Muscle of back (tissue), 11 donors: Measurements from ENCODE around the gene OR2A42. TPM values are rescaled to one million over a fixed set of nuclear protein-coding genes. Genes with fewer than 3 reads are reported as not detected.
"Not testable (repeated sequence)": the region's sequence is repeated elsewhere in the genome, so short reads cannot be mapped to it uniquely, and the experiment has no call there.

Experiments
- DNase-seq, 3 donors: peaks; one replicate each; pipeline versions ENCODE4 v3.0.0 to v3.0.0-alpha.2; 2013
- polyA plus RNA-seq, 10 donors: library from polyadenylated mRNA; unstranded; fragments of 120-200 nt; gene quantifications; one replicate each; pipeline ENCODE4 v1.2.1, GENCODE V29; 2013; ENCODE audit not compliant: insufficient read length in 10 of 10

The OR2A42 gene
- polyA plus RNA-seq, 10 donors, result 0.19 to 0.85 (median 0.37) TPM

GRCh38 chr7:144223675-144224074 is 15.7 kb downstream of the OR2A42 start:
- DNase-seq, result not testable (repeated sequence)

- not testable (repeated sequence) for DNase-seq
Measured at GRCh38 chr7:144220531-144220930, 18.9 kb downstream of the OR2A42 start.

DNA sequence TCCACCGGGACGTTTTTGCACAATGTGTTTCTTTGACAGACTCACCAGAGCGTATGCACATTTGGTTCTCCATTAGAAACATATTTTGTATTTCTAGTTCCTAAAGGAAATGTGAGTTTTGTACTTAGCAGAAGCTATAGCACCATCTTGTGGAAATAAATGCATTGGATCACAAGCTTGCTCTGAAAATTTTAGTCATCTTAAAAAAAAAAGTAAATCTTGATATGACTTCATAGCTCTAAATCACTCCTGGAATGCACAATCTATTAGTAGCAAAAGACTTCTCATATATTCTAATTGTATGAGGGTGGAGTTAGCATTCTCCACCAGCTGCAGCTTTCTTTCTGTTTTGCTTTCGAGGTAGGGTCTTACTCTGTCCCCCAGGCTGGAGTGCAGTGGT is 20.3 kb downstream of the OR2A42 start:
- not testable (repeated sequence) for DNase-seq

GRCh38 chr7:144218581-144218980 is 20.8 kb downstream of the OR2A42 start:
- not testable (repeated sequence) for DNase-seq

DNA sequence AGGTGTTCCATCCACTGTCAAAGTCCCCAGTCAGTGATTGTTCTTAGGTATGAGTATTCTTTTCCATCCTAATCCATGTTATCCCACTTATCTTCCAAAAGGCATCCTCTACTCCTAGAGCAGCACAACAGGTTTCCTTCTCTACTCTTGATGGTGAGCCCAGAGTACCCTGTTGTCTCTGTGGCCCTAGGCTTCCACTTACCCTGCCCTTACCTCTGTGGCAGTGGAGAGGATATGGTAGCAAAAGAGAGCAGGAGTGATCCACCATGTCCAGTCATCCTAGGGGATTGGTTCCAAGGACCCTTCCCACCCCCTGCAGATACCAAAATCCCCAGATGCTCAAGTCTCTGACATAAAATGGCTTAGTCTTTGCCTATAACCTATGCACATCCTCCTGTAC is 22.2 kb downstream of the OR2A42 start:
- DNase-seq, result not testable (repeated sequence)

DNA sequence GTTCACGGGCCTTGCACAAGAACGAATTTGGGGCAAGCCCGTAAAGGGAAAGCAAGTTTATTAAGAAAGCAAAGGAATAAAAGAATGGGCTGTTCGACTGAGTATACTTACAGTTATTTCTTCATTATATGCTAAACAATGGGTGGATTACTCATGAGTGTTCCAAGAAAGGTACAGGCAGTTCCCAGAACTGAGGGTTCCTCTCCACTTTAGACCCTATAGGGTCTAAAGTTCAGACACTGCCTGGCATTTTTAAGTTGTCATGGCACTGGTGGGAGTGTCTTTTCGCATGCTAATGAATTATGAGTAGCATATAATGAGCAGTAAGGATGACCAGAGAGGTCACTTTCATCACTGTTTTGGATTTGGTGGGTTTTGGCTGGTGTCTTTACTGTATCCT is 34.1 kb downstream of the OR2A42 start:
- DNase-seq, result not testable (repeated sequence)

DNA sequence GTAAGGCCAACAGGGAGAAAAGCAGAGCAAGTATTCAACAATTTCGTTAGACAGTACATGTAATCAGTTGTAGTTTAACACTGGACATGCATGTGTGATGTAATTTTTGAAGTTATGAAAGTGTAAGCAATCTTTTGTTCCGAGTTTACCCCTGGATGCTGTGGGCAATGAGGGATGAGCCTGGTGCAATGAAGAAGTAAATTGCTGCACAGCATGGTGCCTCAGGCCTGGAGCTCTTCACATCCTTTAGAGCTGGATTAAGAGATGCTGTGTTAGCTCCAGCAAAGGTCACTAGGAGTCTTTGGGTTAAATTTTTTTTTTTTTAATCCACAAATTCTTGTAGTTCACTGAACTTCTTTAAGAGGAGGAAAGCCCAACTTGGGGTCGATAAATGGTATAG is 36.3 kb downstream of the OR2A42 start:
- not testable (repeated sequence) for DNase-seq

DNA sequence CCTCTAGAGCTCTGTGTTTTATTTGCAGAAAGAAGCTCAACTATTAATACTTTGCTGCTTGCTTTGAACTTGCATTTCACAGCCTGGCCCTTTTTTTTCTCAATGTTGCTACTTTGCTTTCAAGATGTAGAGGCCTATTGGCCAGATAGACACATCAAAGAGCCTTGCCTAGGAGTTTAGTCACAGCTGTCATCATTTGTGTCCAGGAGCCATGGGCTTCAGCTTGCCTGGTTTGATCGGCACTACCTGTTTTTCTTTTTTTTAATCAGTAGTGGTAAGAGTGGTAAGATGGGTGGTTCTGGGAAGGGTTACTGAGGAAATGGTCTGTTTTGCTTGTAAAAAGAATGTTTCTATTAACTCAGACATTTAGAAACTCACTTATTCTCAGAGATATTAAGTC is 37.4 kb downstream of the OR2A42 start:
- not testable (repeated sequence) for DNase-seq

- not testable (repeated sequence) for DNase-seq
Measured at GRCh38 chr7:144198934-144199333, 40.5 kb downstream of the OR2A42 start.

DNA sequence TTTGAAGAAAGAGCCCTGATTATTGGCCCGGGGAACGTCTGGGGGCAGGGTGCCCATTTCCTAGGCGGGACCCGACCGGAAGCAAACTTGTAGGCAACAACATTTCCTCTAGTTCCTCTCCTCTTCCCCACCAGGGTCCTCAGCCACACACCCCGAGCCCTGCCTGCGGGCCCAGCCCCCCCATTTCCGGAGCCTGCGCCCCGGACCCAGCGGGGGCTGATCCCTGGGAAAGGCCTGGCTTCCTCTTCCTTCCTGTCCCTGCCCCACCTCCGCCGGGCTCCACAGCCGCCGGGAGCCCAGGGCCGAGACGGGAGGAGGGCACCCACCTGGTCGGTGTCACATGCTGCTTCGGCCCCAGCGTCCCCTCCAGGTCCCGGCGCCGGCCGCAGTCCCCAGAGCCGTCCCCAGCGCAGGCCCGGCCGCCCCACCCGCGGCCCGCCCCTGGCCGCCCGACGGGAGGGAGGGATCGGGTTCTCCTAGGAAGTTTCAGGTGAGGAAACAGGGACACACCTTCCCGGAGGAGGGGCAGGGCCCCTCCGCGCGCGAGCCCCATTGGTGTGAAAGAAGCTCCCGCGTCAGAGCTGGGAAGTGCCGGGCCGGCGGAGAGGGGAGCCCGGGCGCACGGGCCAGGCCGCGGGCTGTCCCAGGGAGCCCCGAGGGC is 44.1 kb downstream of the OR2A42 start, which contains the start of gene ARHGEF35:
TSS of gene ARHGEF35 (minus strand) at position 622 of the 661 bp plus-strand sequence. CDS start 7,450 bp downstream, outside the sequence.
- not testable (repeated sequence) for DNase-seq

DNA sequence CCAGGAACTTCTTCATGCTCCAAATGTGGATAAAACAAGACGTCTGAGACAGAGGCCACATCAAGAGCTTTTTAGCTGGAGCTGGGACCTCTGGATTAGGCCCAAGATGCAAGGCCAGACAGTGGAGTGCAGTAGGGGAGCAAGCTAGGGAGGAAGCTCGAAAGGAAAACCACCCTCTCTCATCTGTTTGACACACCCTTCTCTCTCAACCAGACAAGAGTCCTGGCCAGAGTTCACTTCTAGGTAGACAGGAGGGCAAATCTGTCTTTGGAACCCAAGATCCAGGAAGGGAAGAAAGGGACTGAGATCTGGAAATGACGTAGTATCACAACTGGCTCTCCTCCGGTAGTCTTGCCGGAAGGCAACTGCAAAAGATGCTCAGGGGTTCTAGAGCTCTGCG is 45.0 kb downstream of the OR2A42 start:
- DNase-seq, result not testable (repeated sequence)

DNA sequence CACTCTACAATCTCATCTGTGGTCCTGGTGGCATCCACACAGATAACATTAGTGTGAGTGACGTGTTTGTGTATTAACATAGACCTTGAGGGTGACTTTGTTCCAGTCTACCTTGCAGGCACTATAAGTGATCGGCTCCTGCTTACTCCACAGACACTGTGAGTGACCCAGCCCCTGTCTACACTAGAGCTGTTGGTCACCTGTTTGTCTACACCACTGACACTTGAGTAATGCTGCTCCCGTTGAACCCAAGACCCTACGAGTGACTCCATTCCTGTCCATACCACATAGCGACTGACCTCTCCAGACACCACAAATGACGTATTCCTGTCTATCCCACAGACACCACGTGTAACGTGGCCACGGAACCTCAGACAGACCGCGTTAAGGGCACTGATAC is 45.6 kb downstream of the OR2A42 start:
- DNase-seq, result not testable (repeated sequence)

DNA sequence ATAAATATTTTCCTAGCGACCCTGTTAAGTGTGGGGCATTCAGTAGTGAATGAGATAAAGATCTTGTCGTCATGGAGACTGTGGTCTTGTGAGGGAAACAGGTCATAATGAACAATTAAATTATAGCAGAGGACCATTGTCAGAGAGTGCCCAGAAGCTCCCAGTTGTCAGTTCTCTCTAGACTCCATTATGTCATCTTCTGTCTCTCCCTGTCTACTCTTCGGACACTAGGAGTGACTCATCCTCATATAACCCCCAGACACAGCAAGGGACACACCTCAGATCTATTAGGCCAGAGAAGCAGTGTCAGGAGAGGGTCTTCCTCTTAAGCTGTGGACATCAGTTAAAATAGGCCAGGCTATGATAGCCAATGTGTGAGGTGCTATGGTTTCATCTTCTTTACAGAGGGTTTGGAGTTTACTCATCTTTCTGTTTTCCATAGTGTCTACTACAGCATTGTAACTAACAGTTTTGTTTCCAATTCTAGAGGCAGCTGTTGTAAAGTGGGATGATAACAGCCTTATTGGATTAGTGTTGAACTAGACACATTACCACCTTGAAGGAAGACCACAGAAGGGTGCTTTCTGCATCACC is 50.7 kb downstream of the OR2A42 start:
- not testable (repeated sequence) for DNase-seq

- not testable (repeated sequence) for DNase-seq
Measured at GRCh38 chr7:144187848-144188247, 51.6 kb downstream of the OR2A42 start.

DNA sequence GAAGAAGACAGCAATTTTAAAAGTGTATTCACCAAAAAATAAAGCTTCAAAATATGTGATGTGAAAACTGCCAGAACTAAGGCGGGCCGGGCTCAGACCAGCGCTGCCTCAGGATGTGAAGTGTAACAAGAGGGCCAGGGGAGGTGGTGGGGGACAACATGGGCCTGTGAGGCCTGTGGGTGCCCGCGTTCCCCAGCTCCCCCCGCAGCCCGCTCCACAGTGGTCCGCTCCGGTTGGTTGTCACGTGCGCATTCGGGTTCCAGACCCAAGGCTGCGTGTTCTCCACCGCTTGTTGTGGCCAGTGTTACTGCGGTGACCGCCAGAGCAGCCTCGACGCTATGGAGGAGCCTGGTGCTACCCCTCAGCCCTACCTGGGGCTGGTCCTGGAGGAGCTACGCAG is 56.2 kb downstream of the OR2A42 start, which contains the start of gene CTAGE4:
TSS of gene CTAGE4 (plus strand) at position 301 of the 400 bp plus-strand sequence. CDS start at position 339, 38 bp downstream.
- not testable (repeated sequence) for DNase-seq

GRCh38 chr7:144179165-144179479 is 60.3 kb downstream of the OR2A42 start:
- not testable (repeated sequence) for DNase-seq

GRCh38 chr7:144178380-144179164 is 60.8 kb downstream of the OR2A42 start:
- DNase-seq, result peak in 2 of 3 donors; percentile 1 to 4

Other genes starting within 250 kb of the OR2A42 start
- gene OR6B1, start 239.3 kb downstream of the OR2A42 start, polyA plus RNA-seq, result under 1 TPM in 1 of 10 donors, not detected in 9; 0.05 TPM
- under 1 TPM in 4 of 10 donors, not detected in 6; 0.01 to 0.09 (median 0.04) TPM for gene OR2A5, start 190.7 kb downstream of the OR2A42 start, polyA plus RNA-seq
- gene OR2A25, start 169.8 kb downstream of the OR2A42 start, polyA plus RNA-seq, result under 1 TPM in 1 of 10 donors, not detected in 9; 0.16 TPM
- under 1 TPM in 1 of 10 donors, not detected in 9; 0.05 TPM for gene OR2A12, start 153.3 kb downstream of the OR2A42 start, polyA plus RNA-seq
- not detected for gene OR2A2, start 130.0 kb downstream of the OR2A42 start, polyA plus RNA-seq
- not detected for gene OR2A14, start 116.4 kb downstream of the OR2A42 start, polyA plus RNA-seq
- 1 to 10 TPM in 3 of 10 donors, under 1 TPM in 5, not detected in 2; 0.59 to 1.9 (median 0.75) TPM for gene CTAGE4, start 56.1 kb downstream of the OR2A42 start, polyA plus RNA-seq
- 1 to 10 TPM in 9 of 10 donors, under 1 TPM in 1; 0.72 to 3.1 (median 1.9) TPM for gene ARHGEF35, start 43.8 kb downstream of the OR2A42 start, polyA plus RNA-seq
- 1 to 10 TPM in 7 of 10 donors, under 1 TPM in 3; 0.20 to 2.7 (median 1.5) TPM for gene OR2A7, start 25.2 kb upstream of the OR2A42 start, polyA plus RNA-seq
- gene CTAGE8, start 29.7 kb upstream of the OR2A42 start, polyA plus RNA-seq, result 1 to 10 TPM in 3 of 10 donors, under 1 TPM in 5, not detected in 2; 0.11 to 1.6 (median 0.75) TPM
- gene OR2A1, start 72.8 kb upstream of the OR2A42 start, polyA plus RNA-seq, result under 1 TPM; 0.19 to 0.63 (median 0.39) TPM
- 1 to 10 TPM; 1.6 to 5.5 (median 2.4) TPM for gene ARHGEF5, start 115.8 kb upstream of the OR2A42 start, polyA plus RNA-seq
- under 1 TPM in 2 of 10 donors, not detected in 8; 0.23 to 0.50 TPM for gene NOBOX, start 164.1 kb upstream of the OR2A42 start, polyA plus RNA-seq